Glutamatergic neuron (in vitro differentiated cells): ENCODE results near the gene SRPX2. TPM values are rescaled to one million over a fixed set of nuclear protein-coding genes. Genes with fewer than 3 reads are reported as not detected.
A peak's percentile ranks its signal among the peaks of the same experiment; 100 is the strongest.

Source experiments
- DNase-seq: peaks from one replicate; pipeline ENCODE4 v3.0.0; 2022
- H3K27ac Mint-ChIP-seq: one replicate; pipeline ENCODE4 v1.8.0; 2020; ENCODE audit warnings: mild to moderate bottlenecking, mixed read lengths, inconsistent platforms; ENCODE audit not compliant: unreplicated experiment
- H3K27me3 Mint-ChIP-seq: one replicate; pipeline ENCODE4 v1.8.0; 2020; ENCODE audit warnings: mild to moderate bottlenecking, moderate library complexity, mixed read lengths, inconsistent platforms; ENCODE audit not compliant: unreplicated experiment
- H3K36me3 Mint-ChIP-seq: one replicate; pipeline ENCODE4 v1.8.0; 2020; ENCODE audit warnings: mild to moderate bottlenecking, mixed read lengths, inconsistent platforms; ENCODE audit not compliant: unreplicated experiment
- H3K4me1 Mint-ChIP-seq: one replicate; pipeline ENCODE4 v1.8.0; 2020; ENCODE audit warnings: mild to moderate bottlenecking, low read depth, mixed read lengths, inconsistent platforms; ENCODE audit not compliant: unreplicated experiment
- H3K4me3 Mint-ChIP-seq: one replicate; pipeline ENCODE4 v1.8.0; 2020; ENCODE audit warnings: mild to moderate bottlenecking, mixed read lengths, inconsistent platforms; ENCODE audit not compliant: unreplicated experiment
- H3K9me3 Mint-ChIP-seq: one replicate; pipeline ENCODE4 v1.8.0; 2020; ENCODE audit warnings: mild to moderate bottlenecking, moderate library complexity, mixed read lengths, inconsistent platforms; ENCODE audit not compliant: unreplicated experiment
- total RNA-seq: library from RNA; stranded (reverse); fragmentation: NEBNext Ultra II Directional; extraction: Animal tissue kit (Norgen Biotek cat#: 25700); gene quantifications from one replicate; pipeline ENCODE4 v1.2.1, GENCODE V29; 2021; ENCODE audit not compliant: unreplicated experiment
- TF ChIP-seq, protein P1 (sequence below): fragments of 200-600 bp; sonication (generic); IDR thresholded peaks from one replicate; pipeline ENCODE4 v1.5.0; 2021; ENCODE audit not compliant: partially characterized antibody, unreplicated experiment

The SRPX2 gene
- total RNA-seq, 1 donor from 2014 or later = not detected

DNA sequence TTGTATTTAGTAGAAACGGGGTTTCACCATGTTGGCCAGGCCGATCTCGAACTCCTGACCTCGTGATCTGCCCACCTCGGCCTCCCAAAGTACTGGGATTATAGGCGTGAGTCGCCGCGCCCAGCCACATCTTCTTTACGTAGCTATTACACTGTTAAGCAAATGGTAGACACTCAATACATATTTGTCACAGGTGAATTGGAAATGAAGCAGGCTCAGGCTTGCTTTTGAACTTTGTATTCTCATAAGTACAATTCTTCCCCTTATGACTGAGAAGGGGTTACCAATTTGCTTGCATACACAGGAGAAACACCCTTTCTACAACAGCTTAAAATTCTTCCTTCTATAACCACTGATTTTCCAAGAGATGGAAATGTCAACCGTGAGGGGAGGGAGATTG lies 787 bp upstream of the SRPX2 start:
- TF ChIP-seq, protein P1, sequence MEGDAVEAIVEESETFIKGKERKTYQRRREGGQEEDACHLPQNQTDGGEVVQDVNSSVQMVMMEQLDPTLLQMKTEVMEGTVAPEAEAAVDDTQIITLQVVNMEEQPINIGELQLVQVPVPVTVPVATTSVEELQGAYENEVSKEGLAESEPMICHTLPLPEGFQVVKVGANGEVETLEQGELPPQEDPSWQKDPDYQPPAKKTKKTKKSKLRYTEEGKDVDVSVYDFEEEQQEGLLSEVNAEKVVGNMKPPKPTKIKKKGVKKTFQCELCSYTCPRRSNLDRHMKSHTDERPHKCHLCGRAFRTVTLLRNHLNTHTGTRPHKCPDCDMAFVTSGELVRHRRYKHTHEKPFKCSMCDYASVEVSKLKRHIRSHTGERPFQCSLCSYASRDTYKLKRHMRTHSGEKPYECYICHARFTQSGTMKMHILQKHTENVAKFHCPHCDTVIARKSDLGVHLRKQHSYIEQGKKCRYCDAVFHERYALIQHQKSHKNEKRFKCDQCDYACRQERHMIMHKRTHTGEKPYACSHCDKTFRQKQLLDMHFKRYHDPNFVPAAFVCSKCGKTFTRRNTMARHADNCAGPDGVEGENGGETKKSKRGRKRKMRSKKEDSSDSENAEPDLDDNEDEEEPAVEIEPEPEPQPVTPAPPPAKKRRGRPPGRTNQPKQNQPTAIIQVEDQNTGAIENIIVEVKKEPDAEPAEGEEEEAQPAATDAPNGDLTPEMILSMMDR = no peak
- no peaks in the 10 kb centered on the region for H3K27me3 Mint-ChIP-seq
- no peak overlapping the region for H3K27ac Mint-ChIP-seq
- DNase-seq = no peak
- no peaks in the 10 kb centered on the region for H3K4me1 Mint-ChIP-seq
- H3K9me3 Mint-ChIP-seq = no peaks in the 10 kb centered on the region
- no peaks in the 10 kb centered on the region for H3K36me3 Mint-ChIP-seq
- no peak overlapping the region for H3K4me3 Mint-ChIP-seq

DNA sequence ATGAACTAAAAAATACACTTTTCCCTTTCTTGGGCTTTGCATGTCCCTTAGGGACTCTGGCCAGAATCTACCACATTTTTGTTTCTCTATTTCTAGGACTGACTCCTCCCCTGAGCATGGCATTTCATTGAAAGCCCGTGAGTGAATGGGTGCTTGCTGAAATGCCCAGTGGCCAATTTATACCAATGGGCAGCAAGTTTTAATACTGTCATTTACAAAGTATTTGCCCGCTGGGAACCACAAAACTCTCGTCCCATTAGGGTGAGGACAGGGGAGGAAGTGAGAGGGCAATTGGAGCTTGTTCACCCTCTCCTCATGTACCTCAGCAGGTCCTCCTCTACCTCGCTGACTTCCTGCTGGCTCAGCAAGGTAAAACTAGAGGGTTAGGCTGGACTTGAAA lies 1.1 kb downstream of the SRPX2 start:
- no peak overlapping the region for H3K4me3 Mint-ChIP-seq
- DNase-seq = no peak
- no peaks in the 10 kb centered on the region for H3K27me3 Mint-ChIP-seq
- TF ChIP-seq, protein P1 = no peak
- H3K4me1 Mint-ChIP-seq = peaks cover 2% of the 10 kb centered on the region
- no peaks in the 10 kb centered on the region for H3K36me3 Mint-ChIP-seq
- no peaks in the 10 kb centered on the region for H3K9me3 Mint-ChIP-seq
- H3K27ac Mint-ChIP-seq = no peak overlapping the region

DNA sequence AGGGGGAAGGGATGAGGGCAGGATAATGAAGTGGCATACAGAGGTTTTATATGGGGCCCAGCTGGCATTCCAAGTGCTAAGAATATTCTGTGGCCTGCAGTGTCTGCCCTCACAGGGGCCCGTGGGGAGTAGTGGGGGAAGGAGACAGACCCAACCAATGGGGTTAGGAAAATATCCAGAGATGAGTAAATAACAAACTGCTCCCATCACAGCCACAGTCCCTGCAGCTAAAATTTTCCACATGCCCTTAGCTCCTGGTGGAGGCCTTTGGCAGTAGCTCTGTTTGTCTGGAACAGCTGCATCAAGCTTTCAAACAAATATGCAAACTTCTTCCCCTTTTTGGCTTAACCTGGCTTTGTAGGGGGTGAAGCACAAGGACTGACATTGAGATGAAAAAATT lies 3.1 kb downstream of the SRPX2 start:
- no peaks in the 10 kb centered on the region for H3K27me3 Mint-ChIP-seq
- H3K4me3 Mint-ChIP-seq = no peak overlapping the region
- no peaks in the 10 kb centered on the region for H3K36me3 Mint-ChIP-seq
- TF ChIP-seq, protein P1 = no peak
- no peak overlapping the region for H3K27ac Mint-ChIP-seq
- DNase-seq = no peak
- no peaks in the 10 kb centered on the region for H3K9me3 Mint-ChIP-seq
- peaks cover 2% of the 10 kb centered on the region for H3K4me1 Mint-ChIP-seq

DNA sequence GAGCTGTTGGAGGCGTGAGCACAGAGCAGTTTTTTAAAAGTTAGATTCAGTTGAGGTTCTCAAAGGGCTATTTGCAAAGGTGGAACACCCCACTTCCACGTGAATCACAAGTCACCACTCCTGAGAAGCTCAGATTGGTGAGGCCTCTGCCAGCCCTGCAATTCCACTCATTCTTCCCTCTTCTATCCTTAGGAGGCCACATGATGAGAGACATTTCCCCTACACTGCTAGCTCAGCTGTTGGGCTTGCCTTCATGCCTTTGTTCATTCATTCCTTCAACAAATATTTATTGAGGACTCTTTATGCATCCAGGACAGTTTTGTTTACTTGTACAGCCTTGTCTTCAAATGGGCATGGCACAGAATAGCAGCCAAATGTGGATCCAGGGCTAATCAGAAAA lies 3.7 kb downstream of the SRPX2 start:
- H3K27me3 Mint-ChIP-seq = peaks cover 1% of the 10 kb centered on the region
- no peak overlapping the region for H3K27ac Mint-ChIP-seq
- DNase-seq = no peak
- no peaks in the 10 kb centered on the region for H3K9me3 Mint-ChIP-seq
- TF ChIP-seq, protein P1 = no peak
- no peak overlapping the region for H3K4me3 Mint-ChIP-seq
- H3K4me1 Mint-ChIP-seq = peaks cover 2% of the 10 kb centered on the region
- no peaks in the 10 kb centered on the region for H3K36me3 Mint-ChIP-seq

DNA sequence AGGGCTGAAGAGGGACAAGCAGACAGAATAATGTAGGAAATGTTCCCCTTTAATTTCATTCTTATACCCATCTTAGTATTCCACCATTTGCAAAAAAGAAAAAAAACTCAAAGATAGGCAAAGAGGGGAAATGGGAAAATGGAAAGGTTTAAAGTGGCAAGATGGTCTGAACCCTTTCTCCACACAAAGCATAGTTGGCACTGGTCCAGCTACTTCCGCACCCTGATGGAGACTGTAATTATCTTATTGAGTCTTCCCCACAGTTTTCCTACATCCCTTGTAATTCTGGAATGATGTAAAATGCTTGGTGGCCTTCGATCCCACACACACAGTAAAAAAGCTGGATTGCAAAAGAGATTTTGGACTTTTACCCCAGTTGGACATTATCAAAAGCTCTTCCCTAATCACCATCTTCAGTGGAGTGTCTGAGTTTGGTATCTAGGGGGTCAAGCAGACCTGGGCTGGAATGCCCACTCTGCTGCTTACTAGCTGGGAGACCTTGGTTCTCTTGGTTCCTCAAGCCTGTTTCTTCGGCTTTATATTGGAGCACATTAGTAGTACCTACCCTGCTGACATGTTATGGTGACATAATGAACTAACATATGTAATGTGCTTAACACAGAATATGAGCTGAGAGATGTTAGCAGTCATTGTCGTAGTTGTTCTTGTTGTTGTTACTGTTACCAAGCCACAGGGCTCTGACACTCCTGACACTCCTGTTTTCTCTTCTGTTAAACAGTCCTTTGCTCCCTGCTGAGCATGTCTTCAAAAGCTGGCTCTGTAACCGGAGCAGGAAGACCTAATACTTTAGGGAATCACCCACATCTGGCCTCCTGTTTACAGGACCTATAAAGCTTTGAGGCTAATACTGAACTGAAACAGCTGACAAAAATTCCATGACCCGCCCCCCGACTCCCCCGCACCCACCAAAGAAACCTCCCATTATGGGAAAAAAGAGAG lies 4.7 kb downstream of the SRPX2 start:
- Mint-ChIP-seq H3K27ac (peak overlapping the region; percentile 17), H3K4me1 (peaks cover 2% of the 10 kb centered on the region), H3K36me3 (no peaks in the 10 kb centered on the region), H3K9me3 (no peaks in the 10 kb centered on the region), H3K4me3 (no peak overlapping the region), H3K27me3 (peaks cover 1% of the 10 kb centered on the region)
- TF ChIP-seq, protein P1 = no peak
- no peak for DNase-seq
